Measurements from ENCODE around the gene APC2. TPM values are rescaled to one million over a fixed set of nuclear protein-coding genes. Genes with fewer than 3 reads are reported as not detected.

APC2 gene
- total RNA-seq, 4 donors from 2014 or later, result 0.42 to 1.8 (median 1.2) TPM

DNA sequence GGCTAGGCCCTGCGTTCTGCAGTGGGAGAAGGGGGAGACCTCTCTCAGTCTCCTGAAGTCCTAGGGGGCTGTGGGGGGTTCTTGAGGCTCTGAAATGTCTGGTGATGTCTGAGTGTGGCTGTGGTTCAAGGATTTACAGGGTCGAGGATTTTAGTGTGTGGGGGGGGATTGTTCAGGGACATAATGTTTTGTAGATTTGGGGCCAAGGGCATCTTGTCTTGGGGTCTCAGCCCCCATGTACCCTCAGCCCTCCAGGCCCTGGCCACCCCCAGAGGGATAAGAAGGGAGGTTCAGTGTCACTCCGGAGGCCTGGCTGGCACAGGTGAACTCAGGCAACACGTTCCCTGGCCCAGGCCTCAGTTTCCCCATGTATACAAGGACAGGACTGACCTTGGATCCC lies 2.4 kb upstream of the APC2 start:
- TF ChIP-seq POLR2AphosphoS5 (IDR thresholded peaks at IDR 0.05), result no peak
- no peak for TF ChIP-seq EP300 (IDR thresholded peaks at IDR 0.05)
- TF ChIP-seq CTCF (IDR thresholded peaks at IDR 0.05), result no peak
- TF ChIP-seq POLR2A (IDR thresholded peaks at IDR 0.05; ENCODE audit: low read depth), result no peak
- Histone ChIP-seq H3K27me3 (peaks cover 13 to 74% (median 68%) of the 10 kb centered on the region in 4 donors), H3K4me3 (no peak overlapping the region), H3K27ac (replicated peaks in 1 of 4) (no peak overlapping the region), H3K9me3 (no peaks in the 10 kb centered on the region), H3K36me3 (peaks cover 0 to 5% (median 4%) of the 10 kb centered on the region in 4 donors), H3K4me1 (peaks cover 25 to 47% (median 41%) of the 10 kb centered on the region in 4 donors)
- intact Hi-C loops (cut with DNase I), result loop anchor here (10.0 kb wide), 1 partner anchor 67 kb away; the partner anchor contains the start of gene ADAMTSL5
- WGBS, result 50% methylated on average over 4 of the region's 4 CpGs
- no peak for DNase-seq (ENCODE audit: extremely low spot score)

- DNase-seq (ENCODE audit: extremely low spot score), result no peak
- peaks cover 0 to under 1% (median under 1%) of the 10 kb centered on the region in 4 donors for H3K36me3 ChIP-seq
- H3K27me3 ChIP-seq, result peaks cover 13 to 78% (median 73%) of the 10 kb centered on the region in 4 donors
- H3K4me3 ChIP-seq, result no peak overlapping the region
- intact Hi-C loops (cut with DNase I), result loop anchor here (10.0 kb wide), 1 partner anchor 67 kb away; the partner anchor contains the start of gene ADAMTSL5
- WGBS, result 87% methylated on average over 9 of the region's 9 CpGs
- H3K27ac ChIP-seq (replicated peaks in 1 of 4), result no peak overlapping the region
- TF ChIP-seq POLR2AphosphoS5 (IDR thresholded peaks at IDR 0.05) (no peak), CTCF (IDR thresholded peaks at IDR 0.05) (no peak), EP300 (IDR thresholded peaks at IDR 0.05) (no peak), POLR2A (IDR thresholded peaks at IDR 0.05; ENCODE audit: low read depth) (no peak)
- H3K4me1 ChIP-seq, result peaks cover 25 to 50% (median 45%) of the 10 kb centered on the region in 4 donors
- H3K9me3 ChIP-seq, result no peaks in the 10 kb centered on the region
Measured at GRCh38 chr19:1447944-1448343, 2.0 kb upstream of the APC2 start.

DNA sequence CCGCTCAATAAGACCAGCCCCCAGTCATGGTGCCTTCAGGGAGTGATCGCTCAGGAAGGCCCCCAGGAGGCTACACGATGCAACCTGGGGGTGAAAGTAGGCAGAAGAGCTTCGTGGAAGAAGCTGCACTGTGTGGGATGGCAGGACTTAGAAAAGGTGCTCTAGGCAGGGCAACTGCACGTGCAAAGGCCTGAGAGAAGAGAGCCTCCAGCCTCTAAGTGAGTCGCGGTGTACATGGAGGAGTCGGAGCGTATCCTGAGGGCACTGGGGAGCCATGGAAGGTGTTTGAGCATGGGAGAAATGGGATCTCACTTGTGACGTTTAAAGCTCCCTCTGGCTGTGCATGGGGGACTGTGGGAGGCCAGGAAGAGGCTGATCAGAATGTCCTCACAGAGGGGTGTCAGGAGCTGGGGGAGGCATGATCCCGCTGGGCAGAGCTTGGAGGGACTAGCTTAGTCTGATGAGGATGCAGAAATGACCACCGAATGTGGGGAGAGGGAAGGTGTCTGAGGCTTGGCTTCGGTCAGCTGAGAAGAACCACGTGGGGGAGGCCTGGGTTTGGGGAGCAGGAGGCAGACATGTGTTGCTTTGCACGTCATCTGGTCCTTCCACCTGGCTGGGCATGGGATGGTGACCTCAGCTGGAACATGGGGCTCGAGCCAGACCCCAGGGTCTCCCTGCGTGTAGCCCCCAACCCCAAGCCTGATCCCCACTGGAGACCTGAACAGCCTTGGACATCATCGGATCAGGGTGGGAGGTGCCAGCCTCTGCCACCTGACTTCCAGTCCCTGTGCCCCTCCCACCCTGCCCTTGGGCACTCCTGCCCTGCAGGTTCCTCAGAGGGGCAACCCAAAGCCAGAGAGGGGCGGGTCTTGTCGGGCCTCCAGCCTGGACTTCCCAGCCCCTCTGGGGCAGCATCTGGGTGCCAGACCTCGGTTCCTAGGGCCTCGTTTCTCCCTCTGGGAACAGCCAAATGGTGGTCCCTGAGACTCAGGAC lies 1.1 kb downstream of the APC2 start:
- Histone ChIP-seq H3K27ac (replicated peaks in 1 of 4) (no peak overlapping the region), H3K9me3 (no peaks in the 10 kb centered on the region), H3K4me1 (peaks cover 19 to 60% (median 54%) of the 10 kb centered on the region in 4 donors), H3K27me3 (peaks cover 13 to 100% (median 92%) of the 10 kb centered on the region in 4 donors), H3K4me3 (no peak overlapping the region), H3K36me3 (no peaks in the 10 kb centered on the region)
- intact Hi-C loops (cut with DNase I), result no loop called here
- TF ChIP-seq EP300 (IDR thresholded peaks at IDR 0.05) (no peak), POLR2A (IDR thresholded peaks at IDR 0.05; ENCODE audit: low read depth) (no peak), POLR2AphosphoS5 (IDR thresholded peaks at IDR 0.05) (no peak), CTCF (IDR thresholded peaks at IDR 0.05) (no peak)
- no peak for DNase-seq (ENCODE audit: extremely low spot score)
- 65% methylated on average over 18 of the region's 22 CpGs for WGBS

DNA sequence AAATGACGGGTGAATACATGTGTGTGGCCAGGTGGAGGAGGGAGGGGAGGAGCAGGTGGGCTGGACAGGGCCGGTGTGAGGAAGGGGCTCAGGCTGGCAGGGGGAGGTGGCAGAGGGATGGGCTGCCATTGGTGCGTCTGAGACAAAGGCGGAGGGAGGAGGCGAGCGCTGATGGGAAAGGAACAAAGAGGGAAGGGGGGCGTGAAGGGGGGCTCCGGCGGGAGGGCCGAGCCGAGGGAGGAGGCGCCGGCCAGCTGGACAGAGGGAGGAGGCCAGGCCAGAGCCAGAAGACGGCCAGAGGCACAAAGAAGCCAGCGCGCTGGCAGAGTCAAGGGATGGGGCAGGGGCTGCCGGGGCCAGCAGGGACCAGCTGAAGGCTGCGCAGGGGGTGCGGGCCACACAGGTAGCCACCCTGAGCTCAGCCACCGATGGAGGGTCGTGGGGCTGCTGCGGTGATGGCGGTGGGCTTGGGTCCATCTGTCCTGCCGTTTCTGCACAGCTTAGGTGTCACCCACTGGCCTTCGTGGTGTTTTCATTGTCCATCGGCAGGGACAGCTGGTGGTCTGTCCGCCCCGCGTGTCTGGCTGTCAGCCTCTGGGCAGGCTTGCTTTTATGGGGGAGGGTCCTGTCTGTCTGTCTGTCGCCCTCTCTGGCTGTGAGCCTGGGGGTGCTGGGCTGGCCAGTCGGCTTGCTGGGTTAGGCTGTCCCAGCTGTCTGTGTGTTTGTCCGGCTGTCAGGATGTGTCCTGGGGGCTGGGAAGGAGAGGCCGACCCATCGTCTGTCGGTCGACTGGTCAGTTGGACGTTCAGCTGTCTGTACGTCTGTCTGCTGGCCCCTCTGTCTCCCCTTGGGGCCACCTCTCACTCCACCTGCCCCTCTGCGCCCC lies 2.2 kb downstream of the APC2 start:
- peaks cover 8 to 60% (median 52%) of the 10 kb centered on the region in 4 donors for H3K4me1 ChIP-seq
- intact Hi-C loops (cut with DNase I), result no loop called here
- H3K9me3 ChIP-seq, result no peaks in the 10 kb centered on the region
- no peak for DNase-seq (ENCODE audit: extremely low spot score)
- no peaks in the 10 kb centered on the region for H3K36me3 ChIP-seq
- H3K27ac ChIP-seq (replicated peaks in 1 of 4), result no peak overlapping the region
- peaks cover 4 to 100% (median 92%) of the 10 kb centered on the region in 4 donors for H3K27me3 ChIP-seq
- TF ChIP-seq CTCF (IDR thresholded peaks at IDR 0.05) (no peak), POLR2AphosphoS5 (IDR thresholded peaks at IDR 0.05) (no peak)
- no peak overlapping the region for H3K4me3 ChIP-seq
- 19% methylated on average over 24 of the region's 39 CpGs for WGBS
